Prostate gland (tissue), 2 donors: ENCODE measurements around the gene SPACA5. TPM values are rescaled to one million over a fixed set of nuclear protein-coding genes. Genes with fewer than 3 reads are reported as not detected.

Experiments
- DNase-seq: peaks from one replicate; pipeline ENCODE4 v3.0.0-alpha.2; 2019; ENCODE audit warnings: low spot score
- H3K27ac ChIP-seq, 2 donors: fragments of 200-600 bp; sonication (generic); 2 replicates each; pipeline ENCODE4 v1.5.1; 2017 to 2019
- H3K27me3 ChIP-seq: fragments of 200-600 bp; sonication (generic); replicated peaks from 2 replicates; pipeline ENCODE4 v1.5.1; 2019; ENCODE audit not compliant: insufficient read depth
- H3K36me3 ChIP-seq, 2 donors: fragments of 200-600 bp; sonication (generic); 1 replicate in 1 of 2; 2 replicates in 1 of 2; pipeline versions ENCODE4 v1.5.1 to v1.8.1; 2017 to 2019
- H3K4me1 ChIP-seq: fragments of 200-600 bp; sonication (generic); replicated peaks from 2 replicates; pipeline ENCODE4 v1.5.1; 2019
- H3K4me3 ChIP-seq, 2 donors: fragments of 200-600 bp; sonication (generic); 2 replicates each; pipeline ENCODE4 v1.5.1; 2017 to 2019
- H3K9me3 ChIP-seq: fragments of 200-600 bp; sonication (generic); 2 replicates; pipeline ENCODE4 v1.5.1; 2017
- POLR2A ChIP-seq: fragments of 450-650 bp; IDR thresholded peaks from one replicate; pipeline ENCODE4 v1.6.1; 2016; ENCODE audit warnings: antibody characterized with exemption, mild to moderate bottlenecking
- POLR2AphosphoS5 ChIP-seq: sonication (generic); formaldehyde crosslinking; IDR thresholded peaks from one replicate; pipeline ENCODE4 v1.6.1; 2017; ENCODE audit warnings: antibody characterized with exemption
- WGBS: methylation state at CpG from one replicate; pipeline ENCODE4 v1.1.5; 2018; 5-methylcytosine and 5-hydroxymethylcytosine counted together
- intact Hi-C: fragments of 100-400 bp; cut with DNase I; formaldehyde crosslinking; loops from one replicate; pipeline ENCODE4 v1.14.2; 2022
- total RNA-seq, 2 donors: library from RNA; depleted of rRNA; stranded (reverse); fragments of >200 nt; gene quantifications; one replicate each; pipeline ENCODE4 v1.1.0, GENCODE V29; 2016
- TF ChIP-seq, protein P1 (sequence below), 4 experiments: fragments of 200-600 bp in 2 of 4; fragments of 450-650 bp in 2 of 4; sonication (generic) in 2 of 4; IDR thresholded peaks; 1 replicate in 3 of 4; 2 replicates in 1 of 4; pipeline ENCODE4 v1.5.1; 2016 to 2019; ENCODE audit warnings: antibody characterized with exemption in 4 of 4, mild to moderate bottlenecking in 2 of 4, moderate library complexity in 2 of 4

Gene SPACA5
- total RNA-seq, 2 donors from 2014 or later: not detected

DNA sequence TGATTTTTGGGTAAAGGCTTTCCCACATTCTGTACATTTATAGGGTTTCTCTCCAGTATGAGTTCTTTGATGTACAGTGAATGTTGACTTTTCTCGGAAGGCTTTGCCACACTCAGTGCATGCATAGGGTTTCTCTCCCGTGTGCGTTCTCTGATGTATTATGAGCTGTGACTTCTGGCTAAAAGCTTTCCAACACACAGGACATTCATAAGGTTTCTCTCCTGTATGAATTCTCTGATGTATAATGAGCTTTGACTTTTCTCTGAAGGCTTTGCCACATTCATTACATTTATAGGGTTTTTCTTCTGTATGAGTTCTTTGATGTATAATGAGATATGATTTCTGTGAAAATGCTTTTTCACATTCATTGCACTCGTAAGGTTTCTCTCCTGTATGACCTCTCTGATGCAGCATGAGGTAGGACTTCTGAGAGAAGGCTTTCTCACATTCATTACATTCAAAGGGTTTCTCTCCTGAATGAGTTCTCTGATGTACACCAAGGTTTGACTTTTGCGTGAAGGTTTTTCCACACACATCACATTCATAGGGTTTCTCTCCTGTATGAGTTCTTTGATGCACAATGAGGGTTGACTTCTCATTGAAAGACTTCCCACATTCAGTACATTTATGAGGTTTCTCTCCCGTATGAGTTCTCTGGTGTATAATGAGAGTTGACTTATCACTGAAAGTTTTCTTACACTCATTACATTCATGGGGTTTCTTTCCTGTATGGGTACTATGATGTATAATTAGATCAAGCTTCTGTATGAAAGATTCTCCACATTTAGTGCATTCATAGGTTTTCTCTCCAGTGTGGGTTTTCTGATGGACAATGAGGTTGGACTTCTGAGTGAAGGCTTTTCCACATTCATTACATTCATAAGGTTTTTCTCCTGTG, 30.3 kb upstream of the SPACA5 start:
- 92% methylated on average over 6 of the region's 6 CpGs for WGBS
- H3K4me1 ChIP-seq: no peaks in the 10 kb centered on the region
- no peaks in the 10 kb centered on the region for H3K36me3 ChIP-seq
- H3K27ac ChIP-seq: no peak overlapping the region
- H3K9me3 ChIP-seq: no peaks in the 10 kb centered on the region
- TF ChIP-seq, protein P1, sequence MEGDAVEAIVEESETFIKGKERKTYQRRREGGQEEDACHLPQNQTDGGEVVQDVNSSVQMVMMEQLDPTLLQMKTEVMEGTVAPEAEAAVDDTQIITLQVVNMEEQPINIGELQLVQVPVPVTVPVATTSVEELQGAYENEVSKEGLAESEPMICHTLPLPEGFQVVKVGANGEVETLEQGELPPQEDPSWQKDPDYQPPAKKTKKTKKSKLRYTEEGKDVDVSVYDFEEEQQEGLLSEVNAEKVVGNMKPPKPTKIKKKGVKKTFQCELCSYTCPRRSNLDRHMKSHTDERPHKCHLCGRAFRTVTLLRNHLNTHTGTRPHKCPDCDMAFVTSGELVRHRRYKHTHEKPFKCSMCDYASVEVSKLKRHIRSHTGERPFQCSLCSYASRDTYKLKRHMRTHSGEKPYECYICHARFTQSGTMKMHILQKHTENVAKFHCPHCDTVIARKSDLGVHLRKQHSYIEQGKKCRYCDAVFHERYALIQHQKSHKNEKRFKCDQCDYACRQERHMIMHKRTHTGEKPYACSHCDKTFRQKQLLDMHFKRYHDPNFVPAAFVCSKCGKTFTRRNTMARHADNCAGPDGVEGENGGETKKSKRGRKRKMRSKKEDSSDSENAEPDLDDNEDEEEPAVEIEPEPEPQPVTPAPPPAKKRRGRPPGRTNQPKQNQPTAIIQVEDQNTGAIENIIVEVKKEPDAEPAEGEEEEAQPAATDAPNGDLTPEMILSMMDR (IDR thresholded peaks at IDR 0.05): no peak
- intact Hi-C loops: no loop called here
- no peak overlapping the region for H3K4me3 ChIP-seq
- DNase-seq: no peak
- H3K27me3 ChIP-seq: no peaks in the 10 kb centered on the region

DNA sequence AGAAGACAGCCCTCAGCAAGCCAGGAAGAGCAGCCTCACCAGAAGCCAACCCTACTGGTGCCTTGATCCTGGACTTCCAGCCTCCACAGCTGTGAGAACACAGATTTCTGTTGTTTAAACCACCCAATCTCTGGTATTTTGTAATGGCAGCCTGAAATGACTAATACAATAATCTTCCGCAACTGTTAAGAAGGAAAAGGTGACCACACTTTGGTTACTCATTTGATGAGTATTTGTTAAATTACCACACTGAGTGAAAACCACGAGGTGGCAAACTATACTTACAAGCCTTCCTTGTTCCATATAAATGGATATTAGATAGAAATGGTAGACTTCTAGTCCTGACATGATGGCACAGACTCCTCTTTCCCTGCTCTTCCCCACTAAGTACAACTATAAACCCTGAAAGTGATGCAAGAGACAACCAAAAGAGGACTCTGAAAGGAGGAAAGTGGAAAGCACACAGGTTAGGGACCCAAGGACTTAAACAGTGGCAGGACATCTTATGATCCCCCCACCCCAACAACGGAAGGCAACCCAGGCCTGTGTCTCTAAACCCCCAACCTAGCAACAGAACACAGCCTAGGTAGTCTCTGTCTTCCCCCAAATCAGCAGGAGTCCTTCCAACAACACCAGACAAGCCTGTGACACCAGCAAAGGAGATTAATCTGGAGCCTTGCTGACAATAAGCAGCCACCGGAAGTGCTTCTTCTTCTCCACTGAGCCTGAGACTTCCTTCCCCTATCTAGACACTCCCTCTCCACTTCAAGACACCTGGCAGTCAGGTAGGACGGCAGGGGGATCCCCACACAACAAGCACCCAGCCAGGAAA, 15.3 kb upstream of the SPACA5 start:
- DNase-seq: no peak
- Histone ChIP-seq H3K4me1 (no peaks in the 10 kb centered on the region), H3K4me3 (no peak overlapping the region), H3K27me3 (no peaks in the 10 kb centered on the region), H3K27ac (no peak overlapping the region), H3K36me3 (no peaks in the 10 kb centered on the region), H3K9me3 (no peaks in the 10 kb centered on the region)
- intact Hi-C loops: no loop called here
- 100% methylated on average over 4 of the region's 5 CpGs for WGBS
- TF ChIP-seq, protein P1 (IDR thresholded peaks at IDR 0.05): no peak
- TF ChIP-seq POLR2AphosphoS5: no peak
- no peak for TF ChIP-seq POLR2A

- Histone ChIP-seq H3K36me3 (no peaks in the 10 kb centered on the region), H3K4me1 (no peaks in the 10 kb centered on the region), H3K27me3 (no peaks in the 10 kb centered on the region), H3K4me3 (no peak overlapping the region), H3K9me3 (no peaks in the 10 kb centered on the region), H3K27ac (no peak overlapping the region)
- WGBS: 67% methylated on average over 1 of the region's 1 CpG
- no peak for TF ChIP-seq POLR2A
- TF ChIP-seq, protein P1 (IDR thresholded peaks at IDR 0.05): no peak
- TF ChIP-seq POLR2AphosphoS5: no peak
- intact Hi-C loops: no loop called here
- no peak for DNase-seq
These were observed 14.8 kb upstream of the SPACA5 start for GRCh38 chrX:47992095-47992380.

GRCh38 chrX:47992669-47993068, 14.1 kb upstream of the SPACA5 start:
- 85% methylated on average over 2 of the region's 2 CpGs for WGBS
- no peak overlapping the region for H3K27ac ChIP-seq
- no peak for DNase-seq
- intact Hi-C loops: no loop called here
- no peaks in the 10 kb centered on the region for H3K36me3 ChIP-seq
- no peak overlapping the region for H3K4me3 ChIP-seq
- H3K9me3 ChIP-seq: no peaks in the 10 kb centered on the region
- no peaks in the 10 kb centered on the region for H3K4me1 ChIP-seq
- H3K27me3 ChIP-seq: no peaks in the 10 kb centered on the region
- TF ChIP-seq, protein P1 (IDR thresholded peaks at IDR 0.05): no peak
- TF ChIP-seq POLR2AphosphoS5 (no peak), POLR2A (no peak)
